PC-3 (cell line): Measurements from ENCODE around the gene OR5I1. TPM values are rescaled to one million over a fixed set of nuclear protein-coding genes. Genes with fewer than 3 reads are reported as not detected.

Experiments
- ATAC-seq: fragments of 200-7000 bp; cut with Tn5 transposase; 2 replicates; pipeline ENCODE4 v1.9.1; 2020; ENCODE audit warnings: mild to moderate bottlenecking, moderate library complexity
- BruUV-seq: library from RNA; stranded (reverse); fragments of 400-500 nt; replicated peaks from 2 replicates; lab custom pipeline; 2021; lab: Mats Ljungman, UMichigan
- CTCF ChIA-PET: fragments of 300-600 bp; sonication (Branson Sonifier 250); formaldehyde crosslinking; loops from one replicate; lab custom pipeline; 2022; ENCODE audit warnings: antibody characterized with exemption; lab: Charles Lee
- POLR2A ChIA-PET: fragments of 300-600 bp; sonication (Branson Sonifier 250); formaldehyde crosslinking; loops from one replicate; lab custom pipeline; 2022; ENCODE audit warnings: antibody characterized with exemption; ENCODE audit not compliant: unreplicated experiment; lab: Charles Lee
- DNase-seq: peaks from one replicate; pipeline ENCODE4 v3.0.0-alpha.2; 2015
- H2AFZ ChIP-seq: fragments of 300-600 bp; sonication (generic); 2 replicates; pipeline ENCODE4 v1.6.0; 2016; ENCODE audit warnings: antibody characterized with exemption, low read length
- H3F3A ChIP-seq: fragments of 300-600 bp; sonication (generic); one replicate; pipeline ENCODE4 v1.6.0; 2017; ENCODE audit warnings: antibody characterized with exemption, low read length, control low read depth, mild to moderate bottlenecking; ENCODE audit not compliant: unreplicated experiment
- H3K27ac ChIP-seq: fragments of 300-600 bp; sonication (generic); 2 replicates; pipeline ENCODE4 v1.5.1; 2016; ENCODE audit warnings: mild to moderate bottlenecking, low read length
- H3K27me3 ChIP-seq: fragments of 300-600 bp; sonication (generic); 2 replicates; pipeline ENCODE4 v1.6.1; 2016; ENCODE audit warnings: low read length, mixed read lengths
- H3K36me3 ChIP-seq: fragments of 300-600 bp; sonication (generic); 2 replicates; pipeline ENCODE4 v1.6.1; 2016; ENCODE audit warnings: low read depth, mixed run types, low read length, mixed read lengths
- H3K4me1 ChIP-seq: fragments of 300-600 bp; sonication (generic); 2 replicates; pipeline ENCODE4 v1.5.1; 2016; ENCODE audit warnings: low read length; ENCODE audit not compliant: insufficient read depth
- H3K4me2 ChIP-seq: fragments of 300-600 bp; sonication (generic); 2 replicates; pipeline ENCODE4 v1.6.0; 2016; ENCODE audit warnings: low read length
- H3K4me3 ChIP-seq: fragments of 300-600 bp; sonication (generic); 2 replicates; pipeline ENCODE4 v1.5.1; 2016; ENCODE audit warnings: mild to moderate bottlenecking, low read length, mixed read lengths
- H3K79me2 ChIP-seq: fragments of 300-600 bp; sonication (generic); 2 replicates; pipeline ENCODE4 v1.6.1; 2017; ENCODE audit warnings: low read length, mixed read lengths
- H3K9ac ChIP-seq: fragments of 300-600 bp; sonication (generic); 2 replicates; pipeline ENCODE4 v1.6.0; 2016; ENCODE audit warnings: mild to moderate bottlenecking, low read length
- H3K9me2 ChIP-seq: fragments of 300-600 bp; sonication (generic); replicated peaks from 2 replicates; pipeline ENCODE4 v1.6.1; 2016; ENCODE audit warnings: mixed run types, low read length, mixed read lengths
- H3K9me3 ChIP-seq: fragments of 300-600 bp; sonication (generic); 2 replicates; pipeline ENCODE4 v1.6.1; 2016; ENCODE audit warnings: low read length, mixed read lengths
- H4K20me1 ChIP-seq: fragments of 300-600 bp; sonication (generic); 2 replicates; pipeline ENCODE4 v1.6.1; 2016; ENCODE audit warnings: low read length, mixed read lengths
- EZH2 ChIP-seq: fragments of 300-600 bp; sonication (generic); IDR thresholded peaks from one replicate; pipeline ENCODE4 v1.6.1; 2017; ENCODE audit warnings: antibody characterized with exemption, mild to moderate bottlenecking, low read length; ENCODE audit not compliant: unreplicated experiment
- EZH2phosphoT487 ChIP-seq: fragments of 300-600 bp; sonication (generic); IDR thresholded peaks from 2 replicates; pipeline ENCODE4 v1.6.1; 2018; ENCODE audit warnings: mild to moderate bottlenecking, antibody characterized with exemption, low read length, borderline replicate concordance
- intact Hi-C: fragments of 100-400 bp; cut with micrococcal nuclease; formaldehyde crosslinking; loops from 2 replicates; pipeline ENCODE4 v1.9.0; 2023
- total RNA-seq: library from RNA; depleted of rRNA; stranded (reverse); fragments of >200 nt; gene quantifications from 2 replicates; pipeline ENCODE4 v1.2.3, GENCODE V29; 2014
- TF ChIP-seq, protein P1 (sequence below): fragments of 300-600 bp; sonication (generic); conservative IDR thresholded peaks from 2 replicates; pipeline ENCODE4 v1.5.1; 2017; ENCODE audit warnings: antibody characterized with exemption, low read depth, mild to moderate bottlenecking, low read length

Gene OR5I1
- total RNA-seq, 1 experiment from 2014 or later, result not detected

DNA sequence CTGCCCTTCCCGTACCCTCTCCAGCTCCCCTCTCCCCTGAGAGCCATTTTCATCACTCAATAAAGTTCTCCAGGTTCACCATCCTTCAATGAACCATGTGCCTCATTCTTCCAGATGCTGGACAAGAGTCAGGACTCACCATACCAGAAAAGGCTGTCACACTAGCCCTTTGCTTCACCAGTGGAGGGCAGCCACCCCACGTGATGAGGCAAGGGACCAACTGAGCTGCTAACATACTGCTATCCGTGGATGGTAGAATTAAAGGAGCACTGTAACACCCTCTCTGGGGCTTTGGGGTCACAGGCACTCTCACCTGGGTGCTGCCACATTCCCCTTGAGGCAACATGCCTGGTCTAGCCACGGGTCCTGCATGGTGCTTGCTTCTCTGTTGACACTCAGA is 13.1 kb upstream of the OR5I1 start:
- POLR2A ChIA-PET, result no interaction called here
- CTCF ChIA-PET, result no interaction called here
- no peak for DNase-seq
- intact Hi-C loops, result no loop called here
- no peak for ATAC-seq
- Histone ChIP-seq H3F3A (no peaks in the 10 kb centered on the region), H3K27ac (no peak overlapping the region), H3K4me1 (no peaks in the 10 kb centered on the region), H4K20me1 (no peaks in the 10 kb centered on the region), H3K4me2 (no peak overlapping the region), H3K4me3 (no peak overlapping the region), H2AFZ (no peak overlapping the region), H3K9me3 (peaks cover 8% of the 10 kb centered on the region; the same call in 1 of the 2 replicates), H3K27me3 (no peaks in the 10 kb centered on the region), H3K9ac (no peak overlapping the region), H3K9me2 (no peaks in the 10 kb centered on the region), H3K36me3 (no peaks in the 10 kb centered on the region), H3K79me2 (no peaks in the 10 kb centered on the region)
- TF ChIP-seq, protein P1, sequence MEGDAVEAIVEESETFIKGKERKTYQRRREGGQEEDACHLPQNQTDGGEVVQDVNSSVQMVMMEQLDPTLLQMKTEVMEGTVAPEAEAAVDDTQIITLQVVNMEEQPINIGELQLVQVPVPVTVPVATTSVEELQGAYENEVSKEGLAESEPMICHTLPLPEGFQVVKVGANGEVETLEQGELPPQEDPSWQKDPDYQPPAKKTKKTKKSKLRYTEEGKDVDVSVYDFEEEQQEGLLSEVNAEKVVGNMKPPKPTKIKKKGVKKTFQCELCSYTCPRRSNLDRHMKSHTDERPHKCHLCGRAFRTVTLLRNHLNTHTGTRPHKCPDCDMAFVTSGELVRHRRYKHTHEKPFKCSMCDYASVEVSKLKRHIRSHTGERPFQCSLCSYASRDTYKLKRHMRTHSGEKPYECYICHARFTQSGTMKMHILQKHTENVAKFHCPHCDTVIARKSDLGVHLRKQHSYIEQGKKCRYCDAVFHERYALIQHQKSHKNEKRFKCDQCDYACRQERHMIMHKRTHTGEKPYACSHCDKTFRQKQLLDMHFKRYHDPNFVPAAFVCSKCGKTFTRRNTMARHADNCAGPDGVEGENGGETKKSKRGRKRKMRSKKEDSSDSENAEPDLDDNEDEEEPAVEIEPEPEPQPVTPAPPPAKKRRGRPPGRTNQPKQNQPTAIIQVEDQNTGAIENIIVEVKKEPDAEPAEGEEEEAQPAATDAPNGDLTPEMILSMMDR, result no peak
- TF ChIP-seq EZH2, result no peak
- TF ChIP-seq EZH2phosphoT487, result no peak
- BruUV-seq, result no TSS peak

DNA sequence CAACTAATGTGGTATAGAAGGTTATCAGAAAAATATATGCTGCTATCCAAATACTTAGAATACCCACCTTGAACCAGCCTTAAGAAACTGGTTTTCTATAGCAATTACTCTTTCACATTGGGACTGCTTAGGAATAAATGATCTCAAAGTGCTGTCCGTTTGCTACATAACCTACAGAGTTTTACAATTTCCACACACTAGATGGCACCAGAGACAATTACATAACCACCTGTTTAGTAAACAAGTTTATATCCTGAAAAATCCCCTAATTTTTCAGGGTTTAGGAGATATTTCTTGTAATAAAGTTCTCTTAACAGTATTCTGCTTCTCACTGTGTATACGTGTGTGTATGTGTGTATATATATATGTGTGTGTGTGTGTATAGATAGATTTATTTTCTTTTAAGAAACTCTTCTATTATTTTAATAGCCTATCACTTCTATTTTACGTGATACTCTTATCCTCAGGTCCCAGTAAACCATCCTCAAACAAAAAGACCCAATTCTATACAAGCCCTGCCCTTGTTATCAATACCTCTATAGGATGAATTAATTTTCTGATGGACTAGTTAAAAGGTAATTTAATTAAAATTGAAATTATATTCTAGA is 6.7 kb upstream of the OR5I1 start:
- Histone ChIP-seq H3K4me2 (no peak overlapping the region), H3K9me2 (no peaks in the 10 kb centered on the region), H3K9me3 (no peaks in the 10 kb centered on the region), H3F3A (no peaks in the 10 kb centered on the region), H4K20me1 (no peaks in the 10 kb centered on the region), H3K4me3 (no peak overlapping the region), H3K4me1 (no peaks in the 10 kb centered on the region), H2AFZ (no peak overlapping the region), H3K27me3 (peaks cover 22% of the 10 kb centered on the region; the same call in 1 of the 2 replicates), H3K9ac (no peak overlapping the region), H3K36me3 (no peaks in the 10 kb centered on the region), H3K27ac (no peak overlapping the region), H3K79me2 (no peaks in the 10 kb centered on the region)
- CTCF ChIA-PET, result no interaction called here
- ATAC-seq, result no peak; the same call in 1 of the 2 replicates
- BruUV-seq, result no TSS peak
- intact Hi-C loops, result loop anchor here (5.0 kb wide), 1 partner anchor 679 kb away; no protein-coding TSS in a partner anchor
- TF ChIP-seq EZH2, result no peak
- TF ChIP-seq, protein P1, result peak; percentile 77
- POLR2A ChIA-PET, result no interaction called here
- peak; percentile 77 for DNase-seq

DNA sequence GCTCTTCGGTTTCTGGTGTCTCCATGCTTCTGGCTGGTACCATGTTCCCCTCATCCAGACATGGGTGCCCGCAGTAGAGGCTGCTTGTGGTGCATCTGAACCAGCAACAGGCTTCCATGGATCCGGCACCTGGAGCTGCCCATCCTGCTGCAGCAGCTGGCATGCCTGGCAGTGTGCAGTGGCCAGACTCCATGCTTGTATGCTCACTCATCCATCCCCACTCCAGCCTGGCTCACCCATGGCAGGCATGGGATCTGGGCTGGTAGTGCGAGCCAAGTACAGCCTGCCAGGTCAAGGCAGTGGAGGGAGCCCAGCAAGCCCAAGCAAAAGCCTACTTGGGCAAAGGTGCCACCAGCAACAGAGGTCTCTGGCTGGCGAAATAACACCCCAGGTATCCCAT is 15.7 kb downstream of the OR5I1 start:
- DNase-seq, result no peak
- ChIA-PET CTCF (no interaction called here), POLR2A (no interaction called here)
- H3K36me3 ChIP-seq, result no peaks in the 10 kb centered on the region
- no peaks in the 10 kb centered on the region for H3K4me1 ChIP-seq
- H3K79me2 ChIP-seq, result no peaks in the 10 kb centered on the region
- no peaks in the 10 kb centered on the region for H4K20me1 ChIP-seq
- 0 out of 2 replicates have a peak, but pooled peaks cover 4% of the 10 kb centered on the region for H3K9me3 ChIP-seq
- H2AFZ ChIP-seq, result no peak overlapping the region
- H3K9ac ChIP-seq, result no peak overlapping the region
- TF ChIP-seq, protein P1, result no peak
- TF ChIP-seq EZH2 (no peak), EZH2phosphoT487 (no peak)
- BruUV-seq, result no TSS peak
- no peak overlapping the region for H3K4me3 ChIP-seq
- intact Hi-C loops, result no loop called here
- no peaks in the 10 kb centered on the region for H3K27me3 ChIP-seq
- H3F3A ChIP-seq, result no peaks in the 10 kb centered on the region
- H3K27ac ChIP-seq, result no peak overlapping the region
- no peaks in the 10 kb centered on the region for H3K9me2 ChIP-seq
- no peak overlapping the region for H3K4me2 ChIP-seq
- no peak for ATAC-seq
